Vagina (tissue), 2 donors: ENCODE results near the gene ISOC2. TPM values are rescaled to one million over a fixed set of nuclear protein-coding genes. Genes with fewer than 3 reads are reported as not detected.

Experiments
- DNase-seq, 2 donors: peaks; one replicate each; pipeline ENCODE4 v3.0.0-alpha.2; 2017; ENCODE audit errors: extremely low spot score in 2 of 2
- H3K27ac ChIP-seq: fragments of 200-600 bp; sonication (generic); one replicate; pipeline ENCODE4 v1.5.1; 2019
- H3K27me3 ChIP-seq: fragments of 200-600 bp; sonication (generic); one replicate; pipeline ENCODE4 v1.5.1; 2019
- H3K36me3 ChIP-seq, 2 donors: fragments of 200-600 bp; sonication (generic); one replicate each; pipeline ENCODE4 v1.5.1; 2017 to 2019
- H3K4me1 ChIP-seq: fragments of 200-600 bp; sonication (generic); one replicate; pipeline ENCODE4 v1.5.1; 2019
- H3K4me3 ChIP-seq, 2 donors: fragments of 200-600 bp; sonication (generic); 1 replicate in 1 of 2; 2 replicates in 1 of 2; pipeline ENCODE4 v1.5.1; 2016 to 2019
- H3K9me3 ChIP-seq: fragments of 200-600 bp; sonication (generic); one replicate; pipeline ENCODE4 v1.5.1; 2019
- CTCF ChIP-seq, 3 experiments: fragments of 450-650 bp in 2 of 3; fragments of 200-600 bp in 1 of 3; sonication (generic) in 1 of 3; IDR thresholded peaks; one replicate each; pipeline ENCODE4 v1.5.1; 2017 to 2019; ENCODE audit warnings: antibody characterized with exemption in 3 of 3, mild to moderate bottlenecking in 2 of 3, moderate library complexity in 2 of 3
- POLR2A ChIP-seq, 2 donors: fragments of 450-650 bp; IDR thresholded peaks; one replicate each; pipeline ENCODE4 v1.6.1; 2017; ENCODE audit warnings: antibody characterized with exemption in 2 of 2, mild to moderate bottlenecking in 2 of 2, moderate library complexity in 2 of 2
- POLR2AphosphoS5 ChIP-seq, 2 donors: sonication (generic); formaldehyde crosslinking; IDR thresholded peaks; one replicate each; pipeline ENCODE4 v1.9.0; 2017; ENCODE audit warnings: antibody characterized with exemption in 2 of 2, mild to moderate bottlenecking in 2 of 2, low read depth in 1 of 2; ENCODE audit not compliant: insufficient read depth in 1 of 2
- intact Hi-C: fragments of 100-400 bp; cut with DNase I; formaldehyde crosslinking; loops from one replicate; pipeline ENCODE4 v1.15.1; 2023
- total RNA-seq: library from RNA; depleted of rRNA; stranded (reverse); fragments of >200 nt; gene quantifications from one replicate; pipeline ENCODE4 v1.2.3, GENCODE V29; 2016

The ISOC2 gene
- total RNA-seq, 1 donor from 2014 or later = 61.4 TPM

DNA sequence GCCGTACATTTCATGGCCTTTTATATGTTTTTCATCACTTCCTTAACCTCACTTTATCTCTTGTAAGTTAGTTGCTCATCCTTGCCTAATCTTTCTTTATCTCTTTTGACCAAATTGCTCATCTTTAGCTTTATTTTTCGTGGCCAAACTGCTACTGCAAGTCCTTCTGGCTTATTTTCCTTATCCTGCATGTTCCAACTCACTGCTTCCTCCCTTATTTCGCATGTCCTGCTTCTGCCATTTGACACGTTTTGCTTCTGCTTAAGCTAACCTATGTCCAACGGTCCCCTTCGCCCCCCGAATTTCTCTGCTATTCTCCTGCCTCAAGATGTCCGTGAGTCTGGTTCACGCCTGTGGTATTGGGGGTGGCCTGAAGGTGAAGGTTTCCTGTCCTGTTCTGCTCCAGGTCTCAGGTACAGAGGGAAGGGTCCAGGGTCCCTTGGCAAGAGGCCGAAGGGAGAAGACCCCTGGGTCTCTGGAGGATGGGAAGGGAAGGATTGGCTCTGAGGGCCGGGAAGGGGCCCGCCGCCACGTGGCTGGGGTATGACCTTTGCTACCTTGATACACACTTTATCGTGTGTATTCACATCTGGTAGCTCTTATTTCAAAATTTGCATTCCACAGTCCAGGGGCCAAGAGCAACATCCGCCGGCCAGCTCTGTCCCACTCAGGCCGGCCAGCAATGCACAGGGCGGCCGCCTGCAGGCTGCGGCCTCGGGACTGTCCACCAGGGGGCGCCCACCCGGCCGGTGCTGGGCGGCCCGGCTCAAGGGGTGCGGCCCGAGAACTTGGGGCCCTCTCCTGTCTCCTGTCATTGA is 6.0 kb upstream of the ISOC2 start:
- Histone ChIP-seq H3K27me3 (no peaks in the 10 kb centered on the region), H3K9me3 (no peaks in the 10 kb centered on the region), H3K4me1 (peaks cover 12% of the 10 kb centered on the region), H3K27ac (no peak overlapping the region), H3K4me3 (no peak overlapping the region), H3K36me3 (no peaks in the 10 kb centered on the region)
- no peak for DNase-seq
- intact Hi-C loops = loop anchor here (5.0 kb wide), 1 partner anchor 35 kb away; no protein-coding TSS in a partner anchor
- TF ChIP-seq POLR2A (IDR thresholded peaks at IDR 0.05) (no peak), POLR2AphosphoS5 (IDR thresholded peaks at IDR 0.05; ENCODE audit: insufficient read depth in 1 of 2, low read depth in 1 of 2) (peak in 1 of 2 donors; percentile 42), CTCF (IDR thresholded peaks at IDR 0.05) (peak; percentile 80 to 98 (median 95))

DNA sequence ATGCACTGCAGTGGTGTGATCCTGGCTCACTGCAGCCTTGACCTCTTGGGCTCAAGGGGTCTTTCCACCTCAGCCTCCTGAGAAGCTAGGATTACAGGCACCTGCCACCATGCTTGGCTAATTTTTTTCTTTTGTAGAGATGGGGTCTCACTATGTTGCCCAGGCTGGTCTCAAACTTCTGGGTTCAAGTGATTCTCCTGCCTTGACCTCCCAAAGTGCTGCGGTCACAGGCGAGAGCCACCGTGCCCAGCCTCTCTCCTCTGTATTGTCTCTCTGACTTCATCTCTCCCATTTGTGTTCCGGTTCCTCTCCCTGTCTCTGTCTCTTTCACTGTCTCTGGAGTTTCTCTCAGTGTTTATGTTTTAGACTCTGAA is 4.8 kb upstream of the ISOC2 start:
- intact Hi-C loops = loop anchor here (5.0 kb wide), 1 partner anchor 36 kb away; no protein-coding TSS in a partner anchor
- no peak overlapping the region for H3K4me3 ChIP-seq
- no peak for TF ChIP-seq CTCF (IDR thresholded peaks at IDR 0.05)
- no peak for TF ChIP-seq POLR2AphosphoS5 (IDR thresholded peaks at IDR 0.05; ENCODE audit: insufficient read depth in 1 of 2, low read depth in 1 of 2)
- TF ChIP-seq POLR2A (IDR thresholded peaks at IDR 0.05) = no peak

DNA sequence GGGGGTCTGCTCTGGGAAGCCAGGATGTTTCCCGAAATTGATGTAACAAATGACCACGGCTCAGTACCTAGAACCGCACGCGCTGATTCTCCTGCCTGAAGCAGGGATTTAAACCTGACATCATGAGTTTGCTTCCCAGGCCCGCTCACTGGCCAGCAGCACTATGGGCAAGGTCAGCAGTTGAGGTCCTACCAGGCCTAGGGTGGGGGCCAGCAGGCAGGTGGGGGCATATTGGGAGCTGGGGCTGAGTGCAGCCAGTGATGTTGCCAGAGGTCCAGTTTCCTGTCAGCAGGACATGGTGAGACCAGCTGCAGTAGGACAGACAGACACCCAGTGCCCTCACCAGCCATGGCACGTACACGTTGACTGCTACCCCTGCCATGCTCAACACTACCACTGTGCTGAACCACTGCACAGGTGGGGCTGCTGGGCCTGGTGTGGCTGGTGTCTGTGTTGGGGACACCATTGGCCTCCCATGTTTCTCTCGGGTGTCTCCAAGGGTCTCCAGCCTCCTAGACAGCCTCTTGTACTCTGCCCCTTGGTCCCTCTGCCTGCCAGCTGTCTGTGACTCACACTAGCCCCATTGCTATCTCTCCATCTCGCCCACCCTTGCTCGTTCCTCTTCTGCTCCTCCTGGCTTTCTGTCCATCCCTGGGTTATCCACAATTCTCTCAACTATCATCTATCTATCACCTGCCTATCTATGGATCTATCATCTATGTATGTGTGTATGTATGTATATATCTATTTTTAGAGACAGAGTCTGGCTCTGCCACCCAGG is 4.2 kb upstream of the ISOC2 start:
- H3K4me3 ChIP-seq = no peak overlapping the region
- no peaks in the 10 kb centered on the region for H3K9me3 ChIP-seq
- intact Hi-C loops = loop anchor here (5.0 kb wide), 1 partner anchor 37 kb away; no protein-coding TSS in a partner anchor
- H3K4me1 ChIP-seq = peaks cover 23% of the 10 kb centered on the region
- no peaks in the 10 kb centered on the region for H3K27me3 ChIP-seq
- TF ChIP-seq POLR2A (IDR thresholded peaks at IDR 0.05) = no peak
- TF ChIP-seq POLR2AphosphoS5 (IDR thresholded peaks at IDR 0.05; ENCODE audit: insufficient read depth in 1 of 2, low read depth in 1 of 2) = no peak
- no peak for TF ChIP-seq CTCF (IDR thresholded peaks at IDR 0.05)
- H3K27ac ChIP-seq = no peak overlapping the region
- DNase-seq = no peak
- no peaks in the 10 kb centered on the region for H3K36me3 ChIP-seq

More for the DNA sequence above, 4.8 kb upstream of the ISOC2 start:
- DNase-seq = no peak
- no peaks in the 10 kb centered on the region for H3K27me3 ChIP-seq
- H3K9me3 ChIP-seq = no peaks in the 10 kb centered on the region
- H3K4me1 ChIP-seq = peaks cover 17% of the 10 kb centered on the region
- no peaks in the 10 kb centered on the region for H3K36me3 ChIP-seq
- no peak overlapping the region for H3K27ac ChIP-seq

DNA sequence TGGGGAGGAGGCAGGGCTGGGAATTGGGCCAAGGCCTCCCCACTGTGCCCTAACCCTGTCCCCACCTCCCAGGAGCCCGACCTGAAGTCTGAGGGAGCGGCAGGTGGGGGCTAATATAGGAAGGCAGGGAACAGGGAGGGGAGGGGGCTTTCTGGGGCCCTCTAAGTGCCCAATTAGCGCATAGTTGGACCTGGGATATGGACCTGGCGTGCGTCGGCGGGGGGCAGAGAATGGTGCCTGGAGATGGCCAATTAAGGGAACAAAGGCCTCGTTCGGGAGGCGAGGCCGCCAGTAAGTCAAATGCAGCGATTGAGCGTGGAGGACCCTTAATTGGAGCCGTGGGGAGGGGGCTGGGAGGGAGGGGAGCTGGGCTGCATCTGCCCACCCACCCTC is 3.2 kb upstream of the ISOC2 start, which contains the start of gene C19orf85:
TSS of gene C19orf85 (minus strand) at position 90 of the 393 bp plus-strand sequence. CDS start 197 bp downstream, outside the sequence.
- Histone ChIP-seq H3K27ac (no peak within 1 kb of the TSS), H3K4me3 (no peak within 1 kb of the TSS), H3K9me3 (no peaks in the 10 kb centered on the region), H3K4me1 (peaks cover 33% of the 10 kb centered on the region), H3K36me3 (no peaks in the 10 kb centered on the region), H3K27me3 (no peaks in the 10 kb centered on the region)
- TF ChIP-seq CTCF (IDR thresholded peaks at IDR 0.05) = no peak
- no peak for TF ChIP-seq POLR2A (IDR thresholded peaks at IDR 0.05)
- TF ChIP-seq POLR2AphosphoS5 (IDR thresholded peaks at IDR 0.05; ENCODE audit: insufficient read depth in 1 of 2, low read depth in 1 of 2) = no peak
- intact Hi-C loops = loop anchor here (5.0 kb wide), 1 partner anchor 38 kb away; no protein-coding TSS in a partner anchor
- DNase-seq = no peak
